22Rv1 (cell line): ENCODE data around the gene WHRN.

Experiments used
- ZFX ChIP-seq: fragments of 450-650 bp; IDR thresholded peaks from 2 replicates; pipeline ENCODE4 v1.6.1; 2017; ENCODE audit warnings: antibody characterized with exemption, borderline replicate concordance
- TF ChIP-seq, protein P1 (sequence below): fragments of 450-650 bp; IDR thresholded peaks from 2 replicates; pipeline ENCODE4 v1.5.1; 2017; ENCODE audit warnings: mild to moderate bottlenecking

DNA sequence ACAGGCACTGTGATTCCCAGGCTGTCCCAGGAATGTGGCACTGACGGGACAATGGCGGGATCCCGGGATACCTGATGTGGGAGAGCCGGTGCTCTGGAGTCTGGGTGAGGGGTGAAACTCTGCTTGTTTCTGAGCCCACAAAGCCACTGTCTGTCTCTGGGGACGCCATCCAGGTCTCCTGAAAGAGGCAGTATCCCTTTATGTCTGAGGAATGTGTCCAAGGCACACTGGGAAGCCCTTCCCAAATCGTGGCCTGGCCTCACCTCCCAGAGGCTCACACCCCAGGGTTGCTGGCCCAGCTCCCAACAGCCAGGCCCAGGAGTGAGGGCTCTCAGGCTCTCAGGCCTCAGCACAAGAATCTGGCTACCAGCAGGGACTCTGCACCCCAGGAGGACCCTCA, 148.5 kb downstream of the WHRN start:
- TF ChIP-seq, protein P1, sequence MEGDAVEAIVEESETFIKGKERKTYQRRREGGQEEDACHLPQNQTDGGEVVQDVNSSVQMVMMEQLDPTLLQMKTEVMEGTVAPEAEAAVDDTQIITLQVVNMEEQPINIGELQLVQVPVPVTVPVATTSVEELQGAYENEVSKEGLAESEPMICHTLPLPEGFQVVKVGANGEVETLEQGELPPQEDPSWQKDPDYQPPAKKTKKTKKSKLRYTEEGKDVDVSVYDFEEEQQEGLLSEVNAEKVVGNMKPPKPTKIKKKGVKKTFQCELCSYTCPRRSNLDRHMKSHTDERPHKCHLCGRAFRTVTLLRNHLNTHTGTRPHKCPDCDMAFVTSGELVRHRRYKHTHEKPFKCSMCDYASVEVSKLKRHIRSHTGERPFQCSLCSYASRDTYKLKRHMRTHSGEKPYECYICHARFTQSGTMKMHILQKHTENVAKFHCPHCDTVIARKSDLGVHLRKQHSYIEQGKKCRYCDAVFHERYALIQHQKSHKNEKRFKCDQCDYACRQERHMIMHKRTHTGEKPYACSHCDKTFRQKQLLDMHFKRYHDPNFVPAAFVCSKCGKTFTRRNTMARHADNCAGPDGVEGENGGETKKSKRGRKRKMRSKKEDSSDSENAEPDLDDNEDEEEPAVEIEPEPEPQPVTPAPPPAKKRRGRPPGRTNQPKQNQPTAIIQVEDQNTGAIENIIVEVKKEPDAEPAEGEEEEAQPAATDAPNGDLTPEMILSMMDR, result no peak
- no peak for TF ChIP-seq ZFX
